Heart left ventricle (tissue), 16 donors: ENCODE results near the gene FREM2. TPM values are rescaled to one million over a fixed set of nuclear protein-coding genes. Genes with fewer than 3 reads are reported as not detected.

Experiments used
- ATAC-seq, 4 donors: fragments of 200-7000 bp; cut with Tn5 transposase; one replicate each; pipeline ENCODE4 v1.9.1; 2020 to 2022; ENCODE audit warnings: moderate library complexity in 4 of 4, mild to moderate bottlenecking in 3 of 4, moderate number of reproducible peaks in 1 of 4
- DNase-seq, 5 donors: peaks; one replicate each; pipeline ENCODE4 v3.0.0-alpha.2; 2020
- H3K27ac ChIP-seq, 12 donors: fragments of 200-600 bp; sonication (generic) in 4 of 12; one replicate each; pipeline versions ENCODE4 v1.5.0 to v1.8.0; 2016 to 2022; ENCODE audit warnings: mild to moderate bottlenecking in 2 of 12
- H3K27me3 ChIP-seq, 9 donors: fragments of 200-600 bp; sonication (generic) in 2 of 9; one replicate each; pipeline versions ENCODE4 v1.5.1 to v1.8.0; 2016 to 2022; ENCODE audit warnings: mild to moderate bottlenecking in 3 of 9
- H3K36me3 ChIP-seq, 9 donors: fragments of 200-600 bp; sonication (generic) in 2 of 9; one replicate each; pipeline versions ENCODE4 v1.5.0 to v1.8.0; 2018 to 2022; ENCODE audit warnings: mild to moderate bottlenecking in 2 of 9
- H3K4me1 ChIP-seq, 12 donors: fragments of 200-600 bp; sonication (generic) in 4 of 12; one replicate each; pipeline versions ENCODE4 v1.5.0 to v1.8.0; 2016 to 2022; ENCODE audit warnings: mild to moderate bottlenecking in 3 of 12
- H3K4me3 ChIP-seq, 12 donors: fragments of 200-600 bp; sonication (generic) in 4 of 12; one replicate each; pipeline versions ENCODE4 v1.5.0 to v1.8.0; 2017 to 2022; ENCODE audit warnings: mild to moderate bottlenecking in 9 of 12, moderate library complexity in 4 of 12
- H3K9me3 ChIP-seq, 12 donors: fragments of 200-600 bp; sonication (generic) in 4 of 12; one replicate each; pipeline versions ENCODE4 v1.5.0 to v1.8.0; 2016 to 2022; ENCODE audit warnings: mild to moderate bottlenecking in 1 of 12
- CTCF ChIP-seq, 12 donors: fragments of 200-600 bp; sonication (generic) in 4 of 12; IDR thresholded peaks; one replicate each; pipeline versions ENCODE4 v1.5.0 to v1.8.0; 2018 to 2022; ENCODE audit warnings: antibody characterized with exemption in 12 of 12, mild to moderate bottlenecking in 5 of 12
- POLR2A ChIP-seq, 2 donors: fragments of 450-650 bp; IDR thresholded peaks; one replicate each; pipeline ENCODE4 v1.6.1; 2017; ENCODE audit warnings: antibody characterized with exemption in 2 of 2, mild to moderate bottlenecking in 2 of 2, moderate library complexity in 2 of 2
- WGBS, 4 donors: extraction: QIAGEN DNeasy Blood & Tissue Kit in 2 of 4; methylation state at CpG; one replicate each; pipeline versions ENCODE4 v1.1.5 to v1.1.7; 2013 to 2018; 5-methylcytosine and 5-hydroxymethylcytosine counted together
- intact Hi-C, 10 donors: fragments of 100-400 bp; cut with DNase I; formaldehyde crosslinking; loops; one replicate each; pipeline versions ENCODE4 v1.11.1 to v1.14.2; 2022
- polyA plus RNA-seq, 2 donors: library from polyadenylated mRNA; stranded (reverse); fragments of 200-250 nt; gene quantifications; one replicate each; pipeline ENCODE4 v1.2.3, GENCODE V29; 2013
- total RNA-seq, 9 donors: library from RNA; depleted of rRNA in 2 of 9; stranded (reverse); fragments of >200 nt in 2 of 9; fragmentation: NEBNext Ultra II Directional in 3 of 9; extraction: Animal tissue kit (Norgen Biotek cat#: 25700) in 3 of 9; gene quantifications; one replicate each; pipeline versions ENCODE4 v1.1.0 to v1.2.4, GENCODE V29; 2016 to 2023
- donor health status: ischemic (EF 13 %, LVEDD 7.1; RV severe dilation, severe dysfunction).
- donor health status: healthy with polysubstance abuse.
- donor health status: DM: no; HTN: yes; CAD: no.
- donor health status: DM: no; HTN: no; CAD: no.
- donor health status: ischemic (EF 25% LVEDD 6.9; RV normal size, moderate dysfunction).
- donor health status: ischemic (EF 25% LVEDD 5.7; RV mildly dilated, moderate dysfunction).
- donor health status: healthy.
- donor health status: DM: yes; HTN: yes; CAD: no.
- donor health status: ischemic (EF 35%, LVEDD 5.7; RV mildly dilated, moderate dysfunction).
- donor health status: nonischemic (EF 11% LVEDD 7.7; RV severe dilation, severe dysfunction).
- donor health status: DM: yes; HTN: yes; CAD: no.
- donor health status: PGD.
- donor health status: ischemic (EF 29% LVEDD 5.4; RV normal size, mild dysfunction).
- donor health status: nonischemic (EF 23%, LVEDD 6.1; RV moderate dilation, normal function).

FREM2 gene
- total and polyA plus RNA-seq, 11 donors: 0.02 to 0.35 (median 0.13) TPM

- Histone ChIP-seq H3K36me3 (no peaks in the 10 kb centered on the region), H3K4me1 (no peaks in the 10 kb centered on the region), H3K27ac (no peak overlapping the region), H3K9me3 (no peaks in the 10 kb centered on the region), H3K27me3 (peaks cover 0 to 5% (median 0%) of the 10 kb centered on the region in 9 donors), H3K4me3 (no peak overlapping the region)
- peak; percentile 69 to 85 (median 82) for ATAC-seq
- TF ChIP-seq CTCF (IDR thresholded peaks at IDR 0.05) (no peak), POLR2A (IDR thresholded peaks at IDR 0.05) (no peak)
- intact Hi-C loops: loop anchor here in 1 of 10 donors (5.0 kb wide), 1 partner anchor 80 kb away; the partner anchor contains the start of gene FREM2
- WGBS, 4 donors: 30 to 41% (median 38%) methylated on average over 1 of the region's 1 CpG
- DNase-seq: peak in 1 of 5 donors; percentile 23
Measured at GRCh38 chr13:38767506-38768265, 80.8 kb downstream of the FREM2 start.

- Histone ChIP-seq H3K36me3 (no peaks in the 10 kb centered on the region), H3K27ac (no peak overlapping the region), H3K27me3 (peaks cover 0 to 5% (median 0%) of the 10 kb centered on the region in 9 donors), H3K4me1 (no peaks in the 10 kb centered on the region), H3K4me3 (no peak overlapping the region), H3K9me3 (no peaks in the 10 kb centered on the region)
- no peak for TF ChIP-seq POLR2A (IDR thresholded peaks at IDR 0.05)
- TF ChIP-seq CTCF (IDR thresholded peaks at IDR 0.05): no peak
- no peak for DNase-seq
- WGBS, 4 donors: 83 to 92% (median 90%) methylated on average over 7 of the region's 7 CpGs
- ATAC-seq: no peak
- intact Hi-C loops: loop anchor here in 1 of 10 donors (5.0 kb wide), 1 partner anchor 82 kb away; the partner anchor contains the start of gene FREM2
Measured at GRCh38 chr13:38769526-38769925, 82.6 kb downstream of the FREM2 start.

- Histone ChIP-seq H3K4me1 (no peaks in the 10 kb centered on the region), H3K36me3 (no peaks in the 10 kb centered on the region), H3K27ac (no peak overlapping the region), H3K4me3 (no peak overlapping the region), H3K9me3 (peaks cover 0 to 5% (median 0%) of the 10 kb centered on the region in 12 donors), H3K27me3 (peaks cover 0 to 5% (median 0%) of the 10 kb centered on the region in 9 donors)
- ATAC-seq (no peak), DNase-seq (no peak)
- intact Hi-C loops: no loop called here
- 45 to 67% (median 49%) methylated on average over 5 of the region's 5 CpGs for WGBS, 4 donors
- TF ChIP-seq POLR2A (IDR thresholded peaks at IDR 0.05): no peak
- TF ChIP-seq CTCF (IDR thresholded peaks at IDR 0.05): no peak
Measured at GRCh38 chr13:38775085-38775484, 88.2 kb downstream of the FREM2 start.

- WGBS, 4 donors: 75 to 83% (median 79%) methylated on average over 6 of the region's 6 CpGs
- intact Hi-C loops: no loop called here
- H3K9me3 ChIP-seq: peaks cover 0 to 5% (median 0%) of the 10 kb centered on the region in 12 donors
- TF ChIP-seq CTCF (IDR thresholded peaks at IDR 0.05) (no peak), POLR2A (IDR thresholded peaks at IDR 0.05) (no peak)
- H3K4me3 ChIP-seq: no peak overlapping the region
- no peak for DNase-seq
- H3K36me3 ChIP-seq: no peaks in the 10 kb centered on the region
- no peak overlapping the region for H3K27ac ChIP-seq
- no peaks in the 10 kb centered on the region for H3K4me1 ChIP-seq
- ATAC-seq: no peak
- H3K27me3 ChIP-seq: peaks cover 0 to 4% (median 0%) of the 10 kb centered on the region in 9 donors
Measured at GRCh38 chr13:38777347-38778119, 90.7 kb downstream of the FREM2 start.
